SK-N-SH (cell line): ENCODE results near the gene MMP28. TPM values are rescaled to one million over a fixed set of nuclear protein-coding genes. Genes with fewer than 3 reads are reported as not detected.

Experiments
- CTCF ChIA-PET: fragments of 300-600, 350-600 bp; formaldehyde crosslinking; extraction: SDS; loops from one replicate; lab custom pipeline; 2021; lab: Yijun Ruan, JAX
- POLR2A ChIA-PET: fragments of 350-600 bp; sonication (Branson Sonifier 250); formaldehyde crosslinking; extraction: SDS; loops from one replicate; lab custom pipeline; 2020; ENCODE audit warnings: antibody characterized with exemption, inconsistent platforms; lab: Yijun Ruan, JAX
- DNase-seq: peaks from one replicate; pipeline ENCODE4 v3.0.0; 2012
- H2AFZ ChIP-seq: fragments of 200-600 bp; sonication (generic); 2 replicates; pipeline ENCODE4 v1.8.1; 2016; ENCODE audit warnings: antibody characterized with exemption, mild to moderate bottlenecking, low read depth
- H3F3A ChIP-seq: fragments of 200-600 bp; sonication (generic); replicated peaks from 2 replicates; pipeline ENCODE3; 2016; ENCODE audit warnings: antibody characterized with exemption, mild to moderate bottlenecking; ENCODE audit not compliant: insufficient read depth
- H3K27ac ChIP-seq, 2 experiments: fragments of 200-500 bp in 1 of 2; fragments of 200-600 bp in 1 of 2; sonication (Bioruptor generic) in 1 of 2; sonication (generic), shearing (Covaris generic) in 1 of 2; 2 replicates each; pipeline versions ENCODE4 v1.5.1 to v1.6.1; 2014 to 2016; ENCODE audit warnings: low read depth in 2 of 2, inconsistent platforms in 1 of 2, low read length in 1 of 2, mild to moderate bottlenecking in 1 of 2, mixed read lengths in 1 of 2
- H3K27me3 ChIP-seq: fragments of 200-600 bp; sonication (generic), shearing (Covaris generic); 2 replicates; pipeline ENCODE4 v1.6.1; 2016; ENCODE audit warnings: mixed run types; ENCODE audit not compliant: insufficient read depth
- H3K36me3 ChIP-seq, 2 experiments: fragments of 200-500 bp in 1 of 2; fragments of 200-600 bp in 1 of 2; sonication (Bioruptor generic) in 1 of 2; sonication (generic) in 1 of 2; replicated peaks in 1 of 2; 2 replicates each; pipeline versions ENCODE3 to v1.5.1; 2014 to 2016; ENCODE audit warnings: low read length in 1 of 2, mild to moderate bottlenecking in 1 of 2; ENCODE audit not compliant: insufficient read depth in 2 of 2, control insufficient read depth in 1 of 2
- H3K4me1 ChIP-seq, 2 experiments: fragments of 200-500 bp in 1 of 2; fragments of 200-600 bp in 1 of 2; sonication (Bioruptor generic) in 1 of 2; sonication (generic), shearing (Covaris generic) in 1 of 2; 2 replicates each; pipeline versions ENCODE4 v1.5.1 to v1.6.1; 2014 to 2016; ENCODE audit warnings: low read depth in 1 of 2, low read length in 1 of 2, mixed run types in 1 of 2; ENCODE audit not compliant: insufficient read depth in 2 of 2, control insufficient read depth in 1 of 2
- H3K4me2 ChIP-seq: fragments of 200-600 bp; sonication (generic), shearing (Covaris generic); 2 replicates; pipeline ENCODE4 v1.6.1; 2017; ENCODE audit warnings: mixed run types
- H3K4me3 ChIP-seq, 2 experiments: fragments of 200-500 bp in 1 of 2; fragments of 200-600 bp in 1 of 2; sonication (Bioruptor generic) in 1 of 2; sonication (generic), shearing (Covaris generic) in 1 of 2; 2 replicates each; pipeline versions ENCODE4 v1.5.1 to v1.8.1; 2014 to 2016; ENCODE audit warnings: low read depth in 2 of 2, inconsistent platforms in 1 of 2, low read length in 1 of 2, mild to moderate bottlenecking in 1 of 2, mixed read lengths in 1 of 2, moderate library complexity in 1 of 2
- H3K79me2 ChIP-seq: fragments of 200-600 bp; sonication (generic); 2 replicates; pipeline ENCODE4 v1.8.1; 2017; ENCODE audit warnings: mild to moderate bottlenecking; ENCODE audit not compliant: insufficient read depth
- H3K9ac ChIP-seq: fragments of 200-600 bp; sonication (generic); 2 replicates; pipeline ENCODE4 v1.6.1; 2017; ENCODE audit warnings: mixed run types
- H3K9me2 ChIP-seq: fragments of 200-600 bp; sonication (generic); 2 replicates; pipeline ENCODE4 v1.6.1; 2017; ENCODE audit warnings: mixed run types
- H3K9me3 ChIP-seq: fragments of 200-600 bp; sonication (generic); 2 replicates; pipeline ENCODE4 v1.6.1; 2017; ENCODE audit warnings: mixed run types, mild to moderate bottlenecking, moderate library complexity
- H4K20me1 ChIP-seq: fragments of 200-600 bp; sonication (generic); 2 replicates; pipeline ENCODE4 v1.6.1; 2017; ENCODE audit warnings: mild to moderate bottlenecking, mixed run types; ENCODE audit not compliant: insufficient read depth
- CTCF ChIP-seq: fragments of 200-600 bp; sonication (generic); IDR thresholded peaks from 2 replicates; pipeline ENCODE4 v1.6.1; 2017; ENCODE audit warnings: antibody characterized with exemption, mild to moderate bottlenecking, moderate library complexity
- EP300 ChIP-seq, 2 experiments: IDR thresholded peaks; 2 replicates each; pipeline versions ENCODE4 v1.4.0 to v1.6.1; 2012; ENCODE audit warnings: borderline replicate concordance in 1 of 2, low read depth in 1 of 2, low read length in 1 of 2
- FOSL2 ChIP-seq: IDR thresholded peaks from 2 replicates; pipeline ENCODE4 v1.4.0; 2012; ENCODE audit warnings: low read depth, mild to moderate bottlenecking, moderate library complexity, borderline replicate concordance
- FOXJ3 ChIP-seq: sonication (generic); formaldehyde crosslinking; IDR thresholded peaks from 2 replicates; pipeline ENCODE4 v1.5.1; 2020; ENCODE audit warnings: mild to moderate bottlenecking, missing genetic modification reagents
- GATA2 ChIP-seq: sonication (generic); formaldehyde crosslinking; IDR thresholded peaks from 2 replicates; pipeline ENCODE4 v1.5.0; 2020; ENCODE audit warnings: mild to moderate bottlenecking, missing genetic modification reagents
- JUND ChIP-seq: IDR thresholded peaks from 2 replicates; pipeline ENCODE4 v1.4.0; 2012
- MAX ChIP-seq: IDR thresholded peaks from 2 replicates; pipeline ENCODE4 v1.4.0; 2012; ENCODE audit warnings: low read depth
- MEF2A ChIP-seq: IDR thresholded peaks from 2 replicates; pipeline ENCODE4 v1.4.0; 2012; ENCODE audit warnings: low read depth, borderline replicate concordance
- MXI1 ChIP-seq: IDR thresholded peaks from 2 replicates; pipeline ENCODE4 v1.6.1; 2012; ENCODE audit warnings: mild to moderate bottlenecking, low read depth, low read length, improper control_type of control experiment
- NFIC ChIP-seq: IDR thresholded peaks from 2 replicates; pipeline ENCODE4 v1.4.0; 2012; ENCODE audit warnings: borderline replicate concordance
- NRF1 ChIP-seq: IDR thresholded peaks from 2 replicates; pipeline ENCODE4 v1.6.1; 2012; ENCODE audit warnings: low read depth, mild to moderate bottlenecking, low read length
- PBX3 ChIP-seq: IDR thresholded peaks from 2 replicates; pipeline ENCODE4; 2012
- POLR2AphosphoS5 ChIP-seq: IDR thresholded peaks from 2 replicates; pipeline ENCODE4 v1.6.1; 2012; ENCODE audit warnings: low read depth, low read length
- RAD21 ChIP-seq: IDR thresholded peaks from 2 replicates; pipeline ENCODE4 v1.6.1; 2012; ENCODE audit warnings: mild to moderate bottlenecking, low read length
- RCOR1 ChIP-seq: fragments of 150-350 bp; IDR thresholded peaks from 2 replicates; pipeline ENCODE4 v1.6.1; 2017; ENCODE audit warnings: antibody characterized with exemption, low read length
- REST ChIP-seq: IDR thresholded peaks from 2 replicates; pipeline ENCODE4 v1.6.1; 2012; ENCODE audit warnings: mild to moderate bottlenecking, low read depth, low read length, moderate library complexity
- TAF1 ChIP-seq: IDR thresholded peaks from 2 replicates; pipeline ENCODE4 v1.6.1; 2012; ENCODE audit warnings: low read depth, mild to moderate bottlenecking, low read length, moderate library complexity, borderline replicate concordance
- TEAD4 ChIP-seq: IDR thresholded peaks from 2 replicates; pipeline ENCODE4 v1.4.0; 2012; ENCODE audit warnings: mild to moderate bottlenecking, borderline replicate concordance; ENCODE audit not compliant: insufficient read depth
- USF1 ChIP-seq: IDR thresholded peaks from 2 replicates; pipeline ENCODE4 v1.4.0; 2012; ENCODE audit warnings: low read depth, borderline replicate concordance
- WGBS: methylation state at CpG from one replicate; pipeline ENCODE4 v1.1.6; 2017; ENCODE audit warnings: low lambda C conversion rate; 5-methylcytosine and 5-hydroxymethylcytosine counted together
- polyA plus RNA-seq, 3 experiments: library from polyadenylated mRNA; depleted of rRNA; stranded (reverse); fragments of >200 nt; gene quantifications; 2 replicates each; pipeline ENCODE4 v1.2.3, GENCODE V29; 2012

The MMP28 gene
- polyA plus RNA-seq, 1 of the 3 experiments (the other 2 are of a cell fraction), result 0.33 TPM

- POLR2A ChIA-PET, result no interaction called here
- no peak for DNase-seq
- Histone ChIP-seq H3K36me3 (no peaks in the 10 kb centered on the region), H3K4me2 (no peak overlapping the region), H3K9me3 (no peaks in the 10 kb centered on the region), H3K27me3 (no peaks in the 10 kb centered on the region), H3K4me1 (peaks cover under 1 to 8% of the 10 kb centered on the region in 2 experiments; a peak in 1 of 4 replicates), H3K9me2 (no peaks in the 10 kb centered on the region)
- no peak for TF ChIP-seq FOXJ3
- TF ChIP-seq FOSL2, result no peak
- TF ChIP-seq EP300 (IDR thresholded peaks at IDR 0.05; ENCODE audit: borderline replicate concordance in 1 of 2, low read depth in 1 of 2, low read length in 1 of 2), result no peak
- TF ChIP-seq RAD21, result no peak
- no peak for TF ChIP-seq POLR2AphosphoS5
- no peak for TF ChIP-seq MXI1
- no peak for TF ChIP-seq PBX3
- TF ChIP-seq REST, result no peak
- no peak for TF ChIP-seq TAF1
- no peak for TF ChIP-seq MEF2A
- TF ChIP-seq NRF1, result no peak
- TF ChIP-seq CTCF, result no peak
- TF ChIP-seq RCOR1, result no peak
- TF ChIP-seq GATA2 (CRISPR knock-in tag), result no peak
- TF ChIP-seq MAX, result no peak
- no peak for TF ChIP-seq USF1
- TF ChIP-seq TEAD4, result no peak
- no peak for TF ChIP-seq NFIC
- TF ChIP-seq JUND, result no peak
- TF ChIP-seq, all 33 proteins: peak for 0
- Histone ChIP-seq H3K4me3 (no peak overlapping the region), H4K20me1 (no peaks in the 10 kb centered on the region), H3K79me2 (no peaks in the 10 kb centered on the region), H3F3A (no peaks in the 10 kb centered on the region), H3K27ac (no peak overlapping the region), H2AFZ (no peak overlapping the region), H3K9ac (no peak overlapping the region)
- 100% methylated on average over 2 of the region's 5 CpGs for WGBS
- CTCF ChIA-PET, result interaction anchor here (0.7 to 2.7 kb wide), 4 partner anchors 11 to 142 kb away, joined by 3 to 26 read pairs (median 7); no protein-coding TSS in a partner anchor
Observed at GRCh38 chr17:35736236-35736635, 59.2 kb downstream of the MMP28 start.
